ENCODE results near the gene PLXNA4. TPM values are rescaled to one million over a fixed set of nuclear protein-coding genes. Genes with fewer than 3 reads are reported as not detected.

PLXNA4 gene
- total and polyA plus RNA-seq, 12 donors = 0.83 to 17.0 (median 11.5) TPM

DNA sequence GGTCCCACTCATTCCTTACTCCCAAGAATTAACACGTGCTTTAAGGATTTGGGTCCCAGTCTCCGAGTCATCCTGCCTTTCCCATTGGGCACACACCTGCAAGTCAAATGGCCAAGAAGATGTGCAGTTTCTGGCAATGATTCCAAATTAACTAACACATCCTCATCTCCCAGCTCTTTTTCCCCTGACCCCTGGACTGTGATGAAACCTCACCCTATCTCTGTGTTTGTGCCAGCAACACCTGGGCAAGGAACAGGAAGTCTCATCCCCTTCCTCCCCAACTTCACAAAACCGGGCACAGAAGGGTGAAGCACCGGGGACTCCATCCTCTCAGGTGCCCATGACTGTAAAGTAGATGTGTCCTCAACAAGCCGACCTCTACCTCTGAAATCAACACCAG lies 54.8 kb downstream of the PLXNA4 start:
- 78 to 84% methylated on average over 5 of the region's 5 CpGs for WGBS, 2 donors
- no peaks in the 10 kb centered on the region for H3K9me3 ChIP-seq
- DNase-seq (no peak), ATAC-seq (no peak)
- H3K27me3 ChIP-seq = no peaks in the 10 kb centered on the region
- H3K4me1 ChIP-seq = peaks cover 0 to 33% (median 13%) of the 10 kb centered on the region in 9 donors
- H3K4me3 ChIP-seq = no peak overlapping the region
- H3K27ac ChIP-seq = no peak overlapping the region
- TF ChIP-seq, protein P1, sequence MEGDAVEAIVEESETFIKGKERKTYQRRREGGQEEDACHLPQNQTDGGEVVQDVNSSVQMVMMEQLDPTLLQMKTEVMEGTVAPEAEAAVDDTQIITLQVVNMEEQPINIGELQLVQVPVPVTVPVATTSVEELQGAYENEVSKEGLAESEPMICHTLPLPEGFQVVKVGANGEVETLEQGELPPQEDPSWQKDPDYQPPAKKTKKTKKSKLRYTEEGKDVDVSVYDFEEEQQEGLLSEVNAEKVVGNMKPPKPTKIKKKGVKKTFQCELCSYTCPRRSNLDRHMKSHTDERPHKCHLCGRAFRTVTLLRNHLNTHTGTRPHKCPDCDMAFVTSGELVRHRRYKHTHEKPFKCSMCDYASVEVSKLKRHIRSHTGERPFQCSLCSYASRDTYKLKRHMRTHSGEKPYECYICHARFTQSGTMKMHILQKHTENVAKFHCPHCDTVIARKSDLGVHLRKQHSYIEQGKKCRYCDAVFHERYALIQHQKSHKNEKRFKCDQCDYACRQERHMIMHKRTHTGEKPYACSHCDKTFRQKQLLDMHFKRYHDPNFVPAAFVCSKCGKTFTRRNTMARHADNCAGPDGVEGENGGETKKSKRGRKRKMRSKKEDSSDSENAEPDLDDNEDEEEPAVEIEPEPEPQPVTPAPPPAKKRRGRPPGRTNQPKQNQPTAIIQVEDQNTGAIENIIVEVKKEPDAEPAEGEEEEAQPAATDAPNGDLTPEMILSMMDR (IDR thresholded peaks at IDR 0.05) = no peak
- intact Hi-C loops (cut with DNase I) = no loop called here
- H3K36me3 ChIP-seq = no peaks in the 10 kb centered on the region

DNA sequence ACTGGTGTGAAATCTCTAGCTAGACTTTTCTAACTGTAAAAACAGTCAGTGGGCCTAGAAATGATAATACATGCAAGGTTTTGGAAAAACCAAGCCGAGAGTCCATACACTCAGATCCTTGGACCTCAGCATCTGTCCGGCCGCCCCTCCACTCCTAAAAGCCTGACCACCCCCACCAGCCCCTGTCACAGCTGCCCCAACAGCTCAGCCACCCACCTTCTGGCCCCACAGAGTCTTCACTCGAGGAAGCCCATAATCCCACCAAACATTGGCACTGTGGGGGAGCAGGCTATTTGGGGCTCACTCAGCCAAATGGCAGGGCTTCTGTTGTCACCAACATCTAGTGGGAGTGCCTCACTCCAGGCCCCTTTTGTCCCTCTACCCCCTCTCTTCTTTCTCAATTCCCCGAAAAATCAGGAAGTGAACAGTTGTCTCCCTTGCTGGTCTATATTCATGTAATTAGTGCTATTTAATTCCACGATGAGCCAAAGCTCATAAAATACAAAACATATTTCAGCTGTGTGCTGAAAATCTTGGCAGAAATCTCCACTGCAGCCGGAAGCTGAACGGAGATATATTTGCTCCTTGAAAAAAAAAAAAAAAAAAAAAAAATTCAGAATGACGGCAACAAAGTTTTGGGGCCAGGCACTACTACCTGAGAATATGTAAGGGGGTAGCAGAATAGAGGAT lies 55.5 kb downstream of the PLXNA4 start:
- 72 to 74% methylated on average over 9 of the region's 9 CpGs for WGBS, 2 donors
- ATAC-seq (no peak), DNase-seq (no peak)
- Histone ChIP-seq H3K27ac (no peak overlapping the region), H3K9me3 (no peaks in the 10 kb centered on the region), H3K27me3 (no peaks in the 10 kb centered on the region), H3K36me3 (no peaks in the 10 kb centered on the region), H3K4me1 (peaks cover 0 to 40% (median 14%) of the 10 kb centered on the region in 9 donors), H3K4me3 (no peak overlapping the region)
- TF ChIP-seq, protein P1 (IDR thresholded peaks at IDR 0.05) = no peak
- intact Hi-C loops (cut with DNase I) = no loop called here

GRCh38 chr7:132519936-132520335 lies 56.3 kb downstream of the PLXNA4 start:
- TF ChIP-seq, protein P1 (IDR thresholded peaks at IDR 0.05) = no peak
- Histone ChIP-seq H3K27ac (no peak overlapping the region), H3K4me3 (no peak overlapping the region), H3K9me3 (no peaks in the 10 kb centered on the region), H3K27me3 (no peaks in the 10 kb centered on the region), H3K36me3 (no peaks in the 10 kb centered on the region), H3K4me1 (peaks cover 0 to 46% (median 14%) of the 10 kb centered on the region in 9 donors)
- WGBS, 2 donors = 41 to 43% methylated on average over 1 of the region's 1 CpG
- ATAC-seq (peak in 4 of 8 donors; percentile 44 to 61 (median 52)), DNase-seq (no peak)
- intact Hi-C loops (cut with DNase I) = loop anchor here in 3 of 10 donors (5.0 to 10.0 kb wide), 3 partner anchors 45 to 57 kb away; partner anchors contain the start of gene PLXNA4 (in 2 of the 3)

DNA sequence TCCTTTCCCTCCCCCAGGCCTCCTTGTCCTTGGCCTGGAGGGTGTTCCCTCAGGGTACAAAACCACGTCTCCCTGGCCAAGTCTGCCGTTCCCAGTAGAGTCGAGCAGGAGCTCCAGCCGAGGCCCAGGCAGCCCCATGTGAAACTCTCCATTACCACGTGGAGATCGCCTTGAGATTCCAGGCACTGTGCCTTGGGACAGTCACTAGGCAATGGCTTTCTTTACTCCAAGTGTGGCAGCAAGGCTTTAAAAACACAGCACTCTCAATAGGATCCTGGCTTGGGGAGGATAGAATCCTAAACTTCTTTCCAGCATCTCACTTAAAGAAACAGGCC lies 57.5 kb downstream of the PLXNA4 start:
- ATAC-seq = peak in 1 of 8 donors; percentile 4
- Histone ChIP-seq H3K36me3 (no peaks in the 10 kb centered on the region), H3K4me1 (peaks cover 0 to 46% (median 14%) of the 10 kb centered on the region in 9 donors), H3K27ac (no peak overlapping the region), H3K9me3 (no peaks in the 10 kb centered on the region), H3K27me3 (no peaks in the 10 kb centered on the region), H3K4me3 (no peak overlapping the region)
- intact Hi-C loops (cut with DNase I) = loop anchor here in 3 of 10 donors (5.0 to 10.0 kb wide), 3 partner anchors 46 to 58 kb away; partner anchors contain the start of gene PLXNA4 (in 2 of the 3)
- TF ChIP-seq, protein P1 (IDR thresholded peaks at IDR 0.05) = no peak
- WGBS, 2 donors = 55 to 75% methylated on average over 6 of the region's 6 CpGs
- DNase-seq = no peak

Data from heart right ventricle (tissue), 16 donors.